Smooth muscle cell (in vitro differentiated cells): Measurements from ENCODE around the gene GRAP. TPM values are rescaled to one million over a fixed set of nuclear protein-coding genes. Genes with fewer than 3 reads are reported as not detected.
"Not testable (repeated sequence)": the region's sequence is repeated elsewhere in the genome, so short reads cannot be mapped to it uniquely, and the experiment has no call there.

Source experiments
- DNase-seq: peaks from one replicate; lab custom pipeline; 2025; ENCODE audit not compliant: unreplicated experiment; lab: John Stamatoyannopoulos, UW
- H2AFZ ChIP-seq: fragments of 200-600 bp; sonication (generic); 2 replicates; pipeline ENCODE4 v1.6.0; 2016; ENCODE audit warnings: antibody characterized with exemption, low read depth, mild to moderate bottlenecking
- H3F3A ChIP-seq: fragments of 200-600 bp; sonication (generic); 2 replicates; pipeline ENCODE4 v1.6.0; 2017; ENCODE audit warnings: antibody characterized with exemption, low read depth
- H3K27ac ChIP-seq: fragments of 200-600 bp; sonication (generic); 2 replicates; pipeline ENCODE4 v1.5.1; 2016; ENCODE audit warnings: low read depth, mild to moderate bottlenecking
- H3K27me3 ChIP-seq: fragments of 200-600 bp; sonication (generic); 2 replicates; pipeline ENCODE4 v1.6.1; 2016; ENCODE audit warnings: low read depth, mild to moderate bottlenecking
- H3K36me3 ChIP-seq: fragments of 200-600 bp; sonication (generic); 2 replicates; pipeline ENCODE4 v1.5.1; 2016; ENCODE audit warnings: low read depth
- H3K4me1 ChIP-seq: fragments of 200-600 bp; sonication (generic); 2 replicates; pipeline ENCODE4 v1.5.1; 2016; ENCODE audit warnings: low read depth
- H3K4me2 ChIP-seq: fragments of 200-600 bp; sonication (generic); 2 replicates; pipeline ENCODE4 v1.6.0; 2016; ENCODE audit warnings: mild to moderate bottlenecking
- H3K4me3 ChIP-seq: fragments of 200-600 bp; sonication (generic); 2 replicates; pipeline ENCODE4 v1.5.1; 2016; ENCODE audit warnings: mild to moderate bottlenecking
- H3K79me2 ChIP-seq: fragments of 200-600 bp; sonication (generic); 2 replicates; pipeline ENCODE4 v1.6.0; 2016; ENCODE audit warnings: low read depth, mild to moderate bottlenecking
- H3K9ac ChIP-seq: fragments of 200-600 bp; sonication (generic); 2 replicates; pipeline ENCODE4 v1.6.0; 2016; ENCODE audit warnings: low read depth
- H3K9me3 ChIP-seq: fragments of 200-600 bp; sonication (generic); replicated peaks from 2 replicates; pipeline ENCODE4 v1.5.1; 2016; ENCODE audit warnings: low read depth
- H4K20me1 ChIP-seq: fragments of 200-600 bp; sonication (generic); 2 replicates; pipeline ENCODE4 v1.6.0; 2016; ENCODE audit warnings: low read depth
- WGBS: methylation state at CpG from one replicate; pipeline ENCODE4 v1.1.7; 2016; ENCODE audit warnings: low lambda C conversion rate; 5-methylcytosine and 5-hydroxymethylcytosine counted together
- polyA plus RNA-seq: library from polyadenylated mRNA; unstranded; fragments of >200 nt; fragmentation: Nextera tagmentation; extraction: Ambion mirVana; gene quantifications from 2 replicates; pipeline ENCODE4 v1.2.1, GENCODE V29; 2016
- total RNA-seq: library from RNA; depleted of rRNA; stranded (reverse); fragments of >200 nt; gene quantifications from 2 replicates; pipeline ENCODE4 v1.2.3, GENCODE V29; 2014
- TF ChIP-seq, protein P1 (sequence below): fragments of 200-600 bp; sonication (generic); IDR thresholded peaks from 2 replicates; pipeline ENCODE4 v1.5.1; 2017; ENCODE audit warnings: borderline replicate concordance, mild to moderate bottlenecking, antibody characterized with exemption; ENCODE audit not compliant: insufficient read depth, poor library complexity, severe bottlenecking

GRAP gene
- total and polyA plus RNA-seq, 2 experiments from 2014 or later, result 0.30 TPM; not detected in 1

DNA sequence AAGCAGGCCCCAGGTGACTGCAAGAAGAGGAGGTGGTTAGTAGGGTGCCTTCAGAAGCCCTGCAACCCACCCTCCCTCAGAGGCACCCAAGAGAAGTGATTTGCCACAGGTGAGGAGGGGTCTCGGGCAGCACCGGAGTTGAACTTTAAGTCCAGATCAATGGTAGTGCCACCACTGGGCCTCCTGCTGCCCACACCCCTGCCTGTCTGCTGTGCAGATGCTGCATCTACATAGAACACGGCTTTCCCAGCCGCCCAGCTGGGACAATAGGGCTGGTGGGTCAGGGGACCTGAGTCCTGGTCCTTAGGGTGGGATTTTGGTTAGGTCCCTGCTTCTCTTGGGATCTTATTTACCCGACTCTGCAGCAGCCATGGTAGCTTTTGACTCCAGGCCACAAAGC is 24.6 kb downstream of the GRAP start:
- no peak overlapping the region for H3K4me3 ChIP-seq
- H3K27me3 ChIP-seq, result no peaks in the 10 kb centered on the region
- no peaks in the 10 kb centered on the region for H3K36me3 ChIP-seq
- no peaks in the 10 kb centered on the region for H3K9me3 ChIP-seq
- H3K4me2 ChIP-seq, result no peak overlapping the region
- no peaks in the 10 kb centered on the region for H3K4me1 ChIP-seq
- DNase-seq, result no peak
- H3K27ac ChIP-seq, result no peak overlapping the region
- no peaks in the 10 kb centered on the region for H4K20me1 ChIP-seq
- WGBS, result 92% methylated on average over 5 of the region's 5 CpGs
- no peaks in the 10 kb centered on the region for H3F3A ChIP-seq
- no peak overlapping the region for H2AFZ ChIP-seq
- H3K9ac ChIP-seq, result no peak overlapping the region
- H3K79me2 ChIP-seq, result no peaks in the 10 kb centered on the region
- TF ChIP-seq, protein P1, sequence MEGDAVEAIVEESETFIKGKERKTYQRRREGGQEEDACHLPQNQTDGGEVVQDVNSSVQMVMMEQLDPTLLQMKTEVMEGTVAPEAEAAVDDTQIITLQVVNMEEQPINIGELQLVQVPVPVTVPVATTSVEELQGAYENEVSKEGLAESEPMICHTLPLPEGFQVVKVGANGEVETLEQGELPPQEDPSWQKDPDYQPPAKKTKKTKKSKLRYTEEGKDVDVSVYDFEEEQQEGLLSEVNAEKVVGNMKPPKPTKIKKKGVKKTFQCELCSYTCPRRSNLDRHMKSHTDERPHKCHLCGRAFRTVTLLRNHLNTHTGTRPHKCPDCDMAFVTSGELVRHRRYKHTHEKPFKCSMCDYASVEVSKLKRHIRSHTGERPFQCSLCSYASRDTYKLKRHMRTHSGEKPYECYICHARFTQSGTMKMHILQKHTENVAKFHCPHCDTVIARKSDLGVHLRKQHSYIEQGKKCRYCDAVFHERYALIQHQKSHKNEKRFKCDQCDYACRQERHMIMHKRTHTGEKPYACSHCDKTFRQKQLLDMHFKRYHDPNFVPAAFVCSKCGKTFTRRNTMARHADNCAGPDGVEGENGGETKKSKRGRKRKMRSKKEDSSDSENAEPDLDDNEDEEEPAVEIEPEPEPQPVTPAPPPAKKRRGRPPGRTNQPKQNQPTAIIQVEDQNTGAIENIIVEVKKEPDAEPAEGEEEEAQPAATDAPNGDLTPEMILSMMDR, result no peak

DNA sequence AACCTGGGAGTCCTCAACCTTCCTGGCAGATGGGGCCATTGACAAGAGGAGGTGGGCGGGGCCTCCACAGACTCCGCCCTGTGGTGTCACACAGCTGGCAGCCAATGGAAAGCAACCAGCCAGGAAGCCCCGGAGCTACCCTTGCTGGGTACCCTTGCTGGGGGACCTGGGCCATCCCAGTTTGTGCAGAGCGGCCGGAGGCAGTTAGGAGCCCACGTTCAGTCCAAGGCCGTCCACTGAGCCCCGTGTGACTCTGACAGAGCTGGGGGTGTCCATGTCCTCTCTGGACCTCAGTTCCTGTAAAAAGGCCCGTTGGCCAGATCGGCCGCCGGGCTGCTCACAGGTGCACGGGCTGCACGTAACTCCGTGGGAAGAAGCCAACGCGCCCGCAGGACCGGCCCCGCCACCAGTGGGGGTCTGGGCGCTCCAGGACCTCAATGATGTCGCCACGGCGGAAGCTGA is 25.1 kb downstream of the GRAP start:
- Histone ChIP-seq H3K27ac (no peak overlapping the region), H4K20me1 (no peaks in the 10 kb centered on the region), H3K79me2 (no peaks in the 10 kb centered on the region), H3K9ac (no peak overlapping the region), H3K27me3 (no peaks in the 10 kb centered on the region), H2AFZ (no peak overlapping the region), H3F3A (no peaks in the 10 kb centered on the region), H3K4me2 (no peak overlapping the region), H3K4me3 (no peak overlapping the region), H3K9me3 (no peaks in the 10 kb centered on the region), H3K36me3 (no peaks in the 10 kb centered on the region), H3K4me1 (no peaks in the 10 kb centered on the region)
- 95% methylated on average over 24 of the region's 24 CpGs for WGBS
- TF ChIP-seq, protein P1, result no peak
- no peak for DNase-seq

DNA sequence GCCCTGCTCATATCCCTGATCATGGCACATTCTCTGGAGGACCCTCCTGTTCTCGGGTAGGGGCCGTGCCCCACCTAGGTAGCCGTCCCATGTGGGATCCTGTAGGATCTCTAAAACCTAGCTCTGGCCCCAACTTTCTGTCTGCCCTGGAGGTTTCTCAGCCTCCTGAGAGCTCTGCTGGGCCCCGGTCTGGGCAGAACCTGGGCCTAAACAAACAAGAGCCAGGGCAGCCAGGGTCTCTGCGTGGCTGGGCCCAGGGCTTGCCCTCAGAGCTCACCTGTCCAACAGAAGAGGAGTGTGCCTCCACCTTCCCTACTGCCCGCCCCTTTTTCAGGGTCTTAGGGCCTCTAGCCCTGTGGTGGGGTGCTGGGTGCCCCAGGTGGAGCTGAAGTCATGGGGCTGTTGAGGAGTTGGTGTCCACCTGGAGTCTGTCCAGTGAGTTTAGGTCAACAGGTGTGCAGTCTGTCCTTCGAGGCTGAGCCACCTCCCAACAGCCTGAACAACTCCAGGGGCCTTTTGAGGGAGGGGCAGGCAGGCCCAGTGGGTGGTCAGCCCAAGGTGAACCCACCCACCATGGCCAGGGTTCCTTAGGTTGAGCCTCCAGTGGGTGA is 25.6 kb downstream of the GRAP start:
- H3K4me2 ChIP-seq, H3K27ac ChIP-seq, H3K9ac ChIP-seq, H3K4me1 ChIP-seq, H3K9me3 ChIP-seq, H3K4me3 ChIP-seq, H3K79me2 ChIP-seq, H2AFZ ChIP-seq, H3F3A ChIP-seq, H4K20me1 ChIP-seq, H3K27me3 ChIP-seq, H3K36me3 ChIP-seq, DNase-seq: not testable (repeated sequence)
- WGBS, result 96% methylated on average over 7 of the region's 7 CpGs

DNA sequence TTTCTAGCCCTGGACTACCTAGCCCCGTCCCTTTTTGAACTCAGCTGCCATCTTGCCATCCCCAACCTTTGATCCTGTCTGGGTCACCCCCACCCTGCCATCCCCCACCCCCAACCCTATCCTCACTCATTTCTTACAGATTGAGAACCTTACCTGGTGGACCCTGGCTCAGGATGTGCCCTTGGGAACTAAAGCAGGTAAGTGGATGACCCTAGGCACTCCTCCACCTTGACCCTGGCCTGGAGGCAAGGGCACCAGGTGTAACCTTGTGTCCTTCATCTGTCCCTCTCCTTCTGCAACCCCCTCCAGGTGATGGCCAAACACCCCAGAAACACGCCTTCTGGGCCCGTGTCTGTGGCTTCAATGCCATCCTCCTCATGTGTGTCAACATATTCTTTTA is 26.7 kb downstream of the GRAP start:
- Histone ChIP-seq H4K20me1 (no peaks in the 10 kb centered on the region), H3F3A (no peaks in the 10 kb centered on the region), H3K27ac (no peak overlapping the region), H3K36me3 (no peaks in the 10 kb centered on the region), H3K4me2 (no peak overlapping the region), H3K79me2 (no peaks in the 10 kb centered on the region), H3K9me3 (no peaks in the 10 kb centered on the region), H2AFZ (no peak overlapping the region), H3K4me1 (no peaks in the 10 kb centered on the region), H3K9ac (no peak overlapping the region), H3K27me3 (no peaks in the 10 kb centered on the region), H3K4me3 (no peak overlapping the region)
- DNase-seq, result no peak
- TF ChIP-seq, protein P1, result no peak
- 98% methylated on average over 3 of the region's 3 CpGs for WGBS
